GM12892 (cell line): Measurements from ENCODE around the gene TGM1.

Source experiments
- POLR2A ChIP-seq: IDR thresholded peaks from 2 replicates; pipeline ENCODE4 v1.6.1; 2011; ENCODE audit warnings: low read depth, low read length, control low read depth
- TAF1 ChIP-seq: IDR thresholded peaks from 2 replicates; pipeline ENCODE4 v1.6.1; 2011; ENCODE audit warnings: low read depth, mild to moderate bottlenecking, control low read depth, low read length, borderline replicate concordance

GRCh38 chr14:24308342-24309124 lies 45.6 kb upstream of the TGM1 start:
- TF ChIP-seq POLR2A (no peak), TAF1 (no peak)
